Measurements from ENCODE around the gene TNFRSF18. TPM values are rescaled to one million over a fixed set of nuclear protein-coding genes. Genes with fewer than 3 reads are reported as not detected.
A peak's percentile ranks its signal among the peaks of the same experiment; 100 is the strongest.

TNFRSF18 gene
- polyA plus RNA-seq, 5 donors: 0.28 to 1.4 (median 0.93) TPM

- no peak for DNase-seq
Observed at GRCh38 chr1:1166642-1167397, 39.6 kb downstream of the TNFRSF18 start.

GRCh38 chr1:1165900-1166421 is 40.4 kb downstream of the TNFRSF18 start:
- DNase-seq: no peak

GRCh38 chr1:1165485-1165884 is 40.9 kb downstream of the TNFRSF18 start:
- DNase-seq: no peak

- no peak for DNase-seq
Observed at GRCh38 chr1:1164701-1165451, 41.5 kb downstream of the TNFRSF18 start.

GRCh38 chr1:1164361-1164700 is 42.1 kb downstream of the TNFRSF18 start:
- DNase-seq: no peak

GRCh38 chr1:1163538-1164070 is 42.8 kb downstream of the TNFRSF18 start:
- no peak for DNase-seq

- peak; percentile 61 to 73 for DNase-seq
Observed at GRCh38 chr1:1162597-1163537, 43.5 kb downstream of the TNFRSF18 start.

GRCh38 chr1:1161683-1162079 is 44.7 kb downstream of the TNFRSF18 start:
- DNase-seq: no peak

GRCh38 chr1:1161078-1161682 is 45.2 kb downstream of the TNFRSF18 start:
- no peak for DNase-seq

- DNase-seq: no peak
Observed at GRCh38 chr1:1160281-1160930, 46.0 kb downstream of the TNFRSF18 start.

GRCh38 chr1:1157914-1158710 is 48.3 kb downstream of the TNFRSF18 start:
- DNase-seq: peak in 1 of 2 donors; percentile 60

- peak; percentile 80 to 82 for DNase-seq
Observed at GRCh38 chr1:1157426-1157913, 48.9 kb downstream of the TNFRSF18 start.

- DNase-seq: no peak
Observed at GRCh38 chr1:1157033-1157365, 49.4 kb downstream of the TNFRSF18 start.

GRCh38 chr1:1156140-1157032 is 50.0 kb downstream of the TNFRSF18 start:
- DNase-seq: no peak

- no peak for DNase-seq
Observed at GRCh38 chr1:1155258-1155657, 51.1 kb downstream of the TNFRSF18 start.

GRCh38 chr1:1153874-1154273 is 52.5 kb downstream of the TNFRSF18 start:
- DNase-seq: no peak

Measured in right lung (tissue), 5 donors.